HepG2 (cell line): ENCODE measurements around the gene ARMC10. TPM values are rescaled to one million over a fixed set of nuclear protein-coding genes. Genes with fewer than 3 reads are reported as not detected.

Experiments
- ATAC-seq: fragments of 200-7000 bp; cut with Tn5 transposase; 3 replicates; pipeline ENCODE4 v1.9.1; 2020; ENCODE audit warnings: mild to moderate bottlenecking, moderate library complexity
- BruUV-seq: library from RNA; stranded (reverse); fragments of 400-500 nt; replicated peaks from 2 replicates; lab custom pipeline; 2021; lab: Mats Ljungman, UMichigan
- CTCF ChIA-PET: fragments of 300-600 bp; formaldehyde crosslinking; extraction: SDS; loops from one replicate; lab custom pipeline; 2021; ENCODE audit warnings: low total read pairs, inconsistent platforms, low intra/inter-chr PET ratio; lab: Yijun Ruan, JAX
- POLR2A ChIA-PET: fragments of 350-600 bp; sonication (Branson Sonifier 250); formaldehyde crosslinking; loops from one replicate; lab custom pipeline; 2020; ENCODE audit warnings: antibody characterized with exemption, inconsistent platforms; lab: Yijun Ruan, JAX
- DNase-seq: peaks from one replicate; pipeline ENCODE4 v3.0.0-alpha.2; 2015; ENCODE audit warnings: low spot score
- FAIRE-seq: peaks from 3 replicates; lab custom pipeline; 2011; peaks lifted over from hg19 to GRCh38; lab: Jason Lieb, UNC
- H2AFZ ChIP-seq: one replicate; pipeline ENCODE4 v1.6.1; 2011; ENCODE audit warnings: low read length, inconsistent platforms
- H3K27ac ChIP-seq: fragments of 300-600 bp; 3 replicates; pipeline ENCODE4 v1.8.0; 2011; ENCODE audit warnings: mixed run types, mild to moderate bottlenecking, mixed read lengths, low read length, inconsistent platforms; ENCODE audit not compliant: insufficient read depth; ENCODE audit errors: extremely low read length
- H3K27me3 ChIP-seq, 2 experiments: fragments of 200-600 bp in 1 of 2; 2 replicates in 1 of 2; 3 replicates in 1 of 2; pipeline versions ENCODE4 v1.6.0 to v1.8.0; 2011; ENCODE audit warnings: low read length in 2 of 2, mild to moderate bottlenecking in 2 of 2, moderate library complexity in 2 of 2, inconsistent platforms in 1 of 2; ENCODE audit not compliant: insufficient read depth in 2 of 2, control insufficient read depth in 1 of 2
- H3K36me3 ChIP-seq, 2 experiments: fragments of 200-600 bp in 1 of 2; replicated peaks in 1 of 2; 2 replicates in 1 of 2; 3 replicates in 1 of 2; pipeline versions ENCODE4 v1.5.1 to v1.8.0; 2011; ENCODE audit warnings: low read length in 2 of 2, inconsistent platforms in 1 of 2; ENCODE audit not compliant: insufficient read depth in 2 of 2, control insufficient read depth in 1 of 2
- H3K4me1 ChIP-seq: 2 replicates; pipeline ENCODE4 v1.5.1; 2012; ENCODE audit warnings: low read length, inconsistent platforms; ENCODE audit not compliant: insufficient read depth
- H3K4me2 ChIP-seq: 2 replicates; pipeline ENCODE4 v1.6.0; 2011; ENCODE audit warnings: low read depth, low read length, inconsistent platforms
- H3K4me3 ChIP-seq, 3 experiments: fragments of 200-600 bp in 1 of 3; sonication (generic), shearing (Covaris generic) in 1 of 3; replicated peaks in 1 of 3; 2 replicates each; pipeline ENCODE4 v1.5.1; 2011 to 2016; ENCODE audit warnings: low read length in 3 of 3, inconsistent platforms in 2 of 3, low read depth in 2 of 3, mild to moderate bottlenecking in 2 of 3, control low read depth in 1 of 3, mixed read lengths in 1 of 3; ENCODE audit not compliant: insufficient read depth in 1 of 3
- H3K79me2 ChIP-seq: one replicate; pipeline ENCODE4 v1.6.1; 2011; ENCODE audit warnings: low read length, inconsistent platforms; ENCODE audit not compliant: insufficient read depth
- H3K9ac ChIP-seq: 2 replicates; pipeline ENCODE4 v1.6.0; 2011; ENCODE audit warnings: mild to moderate bottlenecking, low read depth, low read length, inconsistent platforms; ENCODE audit not compliant: insufficient read depth
- H3K9me3 ChIP-seq: 2 replicates; pipeline ENCODE4 v1.5.1; 2012; ENCODE audit warnings: mild to moderate bottlenecking, low read length
- H4K20me1 ChIP-seq: 2 replicates; pipeline ENCODE4 v1.6.0; 2011; ENCODE audit warnings: inconsistent platforms, mild to moderate bottlenecking, low read length, moderate library complexity; ENCODE audit not compliant: insufficient read depth
- BHLHE40 ChIP-seq: IDR thresholded peaks from 2 replicates; pipeline ENCODE4 v1.6.1; 2011; ENCODE audit warnings: low read length, improper control_type of control experiment
- MIXL1 ChIP-seq: IDR thresholded peaks from 2 replicates; pipeline ENCODE4 v1.6.1; 2016
- TSC22D2 ChIP-seq: sonication (generic); formaldehyde crosslinking; IDR thresholded peaks from 2 replicates; pipeline ENCODE4 v1.5.1; 2020; ENCODE audit warnings: missing genetic modification reagents, mild to moderate bottlenecking, borderline replicate concordance
- ZNF564 ChIP-seq: sonication (generic); formaldehyde crosslinking; IDR thresholded peaks from 2 replicates; pipeline ENCODE4 v1.8.1; 2023; ENCODE audit warnings: mild to moderate bottlenecking, missing genetic modification reagents
- ZNF766 ChIP-seq: sonication (generic); formaldehyde crosslinking; IDR thresholded peaks from 2 replicates; pipeline ENCODE4 v1.5.0; 2020; ENCODE audit warnings: missing genetic modification reagents, borderline replicate concordance
- WGBS: methylation state at CpG from one replicate; pipeline ENCODE4 v1.1.6; 2017; ENCODE audit warnings: low lambda C conversion rate; 5-methylcytosine and 5-hydroxymethylcytosine counted together
- in situ Hi-C: cut with HindIII; loops from 2 replicates; pipeline ENCODE4 v1.10.0; 2017; ENCODE audit warnings: low pct_unique_long_range_greater_than_20kb; ENCODE audit not compliant: extremely low pct_ligation_motif_present
- intact Hi-C: fragments of 100-400 bp; cut with micrococcal nuclease; formaldehyde crosslinking; loops from one replicate; pipeline ENCODE4 v1.10.0; 2022; ENCODE audit not compliant: unreplicated experiment
- polyA plus RNA-seq, 8 experiments: library from polyadenylated mRNA; depleted of rRNA in 3 of 8; stranded (reverse) in 7 of 8; unstranded in 1 of 8; fragments of >200 nt; fragmentation: Illumina TruSeq in 4 of 8; extraction: Trizol in 4 of 8; gene quantifications; 2 replicates each; pipeline versions ENCODE4 v1.2.1 to v1.2.3, GENCODE V29; 2011 to 2016; ENCODE audit warnings: low read depth in 4 of 8, missing spikeins in 1 of 8, mixed read lengths in 1 of 8; ENCODE audit not compliant: insufficient read depth in 1 of 8
- total RNA-seq, 5 experiments: library from RNA; depleted of rRNA; stranded (reverse); fragments of >200 nt; fragmentation: Illumina TruSeq; extraction: Trizol; gene quantifications; 2 replicates each; pipeline ENCODE4 v1.2.3, GENCODE V29; 2016; ENCODE audit warnings: low read depth in 1 of 5
- TF ChIP-seq, protein P1 (sequence below): sonication (generic); formaldehyde crosslinking; IDR thresholded peaks from 2 replicates; pipeline ENCODE4 v1.4.0; 2020; ENCODE audit warnings: mild to moderate bottlenecking, missing genetic modification reagents
- TF ChIP-seq, protein P2 (sequence below): sonication (generic); formaldehyde crosslinking; IDR thresholded peaks from 2 replicates; pipeline ENCODE4 v1.4.0; 2020; ENCODE audit warnings: missing genetic modification reagents
- TF ChIP-seq, protein P3 (sequence below): sonication (generic); formaldehyde crosslinking; IDR thresholded peaks from 2 replicates; pipeline ENCODE4 v1.9.0; 2021; ENCODE audit warnings: mild to moderate bottlenecking, missing genetic modification reagents

Gene ARMC10
- total and polyA plus RNA-seq, 2 of the 13 experiments (the other 11 are each of a cell fraction or from before 2014, with no cell fraction given): 11.3 to 23.7 TPM

GRCh38 chr7:103123529-103123928, 48.6 kb downstream of the ARMC10 start:
- Histone ChIP-seq H3K9me3 (no peaks in the 10 kb centered on the region), H2AFZ (no peak overlapping the region), H3K27ac (no peak overlapping the region), H3K4me1 (peaks cover 14% of the 10 kb centered on the region), H3K4me3 (no peak overlapping the region), H3K79me2 (no peaks in the 10 kb centered on the region), H3K27me3 (no peaks in the 10 kb centered on the region), H3K36me3 (peaks cover 11 to 38% of the 10 kb centered on the region in 2 experiments), H3K9ac (no peak overlapping the region), H4K20me1 (no peaks in the 10 kb centered on the region), H3K4me2 (no peak overlapping the region)
- no peak for DNase-seq
- in situ Hi-C loops: no loop called here
- no peak for FAIRE-seq
- TF ChIP-seq TSC22D2 (CRISPR knock-in tag) (no peak), MIXL1 (CRISPR knock-in tag) (no peak), BHLHE40 (no peak), ZNF766 (no peak), ZNF564 (CRISPR knock-in tag) (no peak)
- TF ChIP-seq, protein P1, sequence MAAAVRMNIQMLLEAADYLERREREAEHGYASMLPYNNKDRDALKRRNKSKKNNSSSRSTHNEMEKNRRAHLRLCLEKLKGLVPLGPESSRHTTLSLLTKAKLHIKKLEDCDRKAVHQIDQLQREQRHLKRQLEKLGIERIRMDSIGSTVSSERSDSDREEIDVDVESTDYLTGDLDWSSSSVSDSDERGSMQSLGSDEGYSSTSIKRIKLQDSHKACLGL (CRISPR knock-in tag): no peak
- TF ChIP-seq, protein P2, sequence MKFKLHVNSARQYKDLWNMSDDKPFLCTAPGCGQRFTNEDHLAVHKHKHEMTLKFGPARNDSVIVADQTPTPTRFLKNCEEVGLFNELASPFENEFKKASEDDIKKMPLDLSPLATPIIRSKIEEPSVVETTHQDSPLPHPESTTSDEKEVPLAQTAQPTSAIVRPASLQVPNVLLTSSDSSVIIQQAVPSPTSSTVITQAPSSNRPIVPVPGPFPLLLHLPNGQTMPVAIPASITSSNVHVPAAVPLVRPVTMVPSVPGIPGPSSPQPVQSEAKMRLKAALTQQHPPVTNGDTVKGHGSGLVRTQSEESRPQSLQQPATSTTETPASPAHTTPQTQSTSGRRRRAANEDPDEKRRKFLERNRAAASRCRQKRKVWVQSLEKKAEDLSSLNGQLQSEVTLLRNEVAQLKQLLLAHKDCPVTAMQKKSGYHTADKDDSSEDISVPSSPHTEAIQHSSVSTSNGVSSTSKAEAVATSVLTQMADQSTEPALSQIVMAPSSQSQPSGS: no peak
- TF ChIP-seq, protein P3, sequence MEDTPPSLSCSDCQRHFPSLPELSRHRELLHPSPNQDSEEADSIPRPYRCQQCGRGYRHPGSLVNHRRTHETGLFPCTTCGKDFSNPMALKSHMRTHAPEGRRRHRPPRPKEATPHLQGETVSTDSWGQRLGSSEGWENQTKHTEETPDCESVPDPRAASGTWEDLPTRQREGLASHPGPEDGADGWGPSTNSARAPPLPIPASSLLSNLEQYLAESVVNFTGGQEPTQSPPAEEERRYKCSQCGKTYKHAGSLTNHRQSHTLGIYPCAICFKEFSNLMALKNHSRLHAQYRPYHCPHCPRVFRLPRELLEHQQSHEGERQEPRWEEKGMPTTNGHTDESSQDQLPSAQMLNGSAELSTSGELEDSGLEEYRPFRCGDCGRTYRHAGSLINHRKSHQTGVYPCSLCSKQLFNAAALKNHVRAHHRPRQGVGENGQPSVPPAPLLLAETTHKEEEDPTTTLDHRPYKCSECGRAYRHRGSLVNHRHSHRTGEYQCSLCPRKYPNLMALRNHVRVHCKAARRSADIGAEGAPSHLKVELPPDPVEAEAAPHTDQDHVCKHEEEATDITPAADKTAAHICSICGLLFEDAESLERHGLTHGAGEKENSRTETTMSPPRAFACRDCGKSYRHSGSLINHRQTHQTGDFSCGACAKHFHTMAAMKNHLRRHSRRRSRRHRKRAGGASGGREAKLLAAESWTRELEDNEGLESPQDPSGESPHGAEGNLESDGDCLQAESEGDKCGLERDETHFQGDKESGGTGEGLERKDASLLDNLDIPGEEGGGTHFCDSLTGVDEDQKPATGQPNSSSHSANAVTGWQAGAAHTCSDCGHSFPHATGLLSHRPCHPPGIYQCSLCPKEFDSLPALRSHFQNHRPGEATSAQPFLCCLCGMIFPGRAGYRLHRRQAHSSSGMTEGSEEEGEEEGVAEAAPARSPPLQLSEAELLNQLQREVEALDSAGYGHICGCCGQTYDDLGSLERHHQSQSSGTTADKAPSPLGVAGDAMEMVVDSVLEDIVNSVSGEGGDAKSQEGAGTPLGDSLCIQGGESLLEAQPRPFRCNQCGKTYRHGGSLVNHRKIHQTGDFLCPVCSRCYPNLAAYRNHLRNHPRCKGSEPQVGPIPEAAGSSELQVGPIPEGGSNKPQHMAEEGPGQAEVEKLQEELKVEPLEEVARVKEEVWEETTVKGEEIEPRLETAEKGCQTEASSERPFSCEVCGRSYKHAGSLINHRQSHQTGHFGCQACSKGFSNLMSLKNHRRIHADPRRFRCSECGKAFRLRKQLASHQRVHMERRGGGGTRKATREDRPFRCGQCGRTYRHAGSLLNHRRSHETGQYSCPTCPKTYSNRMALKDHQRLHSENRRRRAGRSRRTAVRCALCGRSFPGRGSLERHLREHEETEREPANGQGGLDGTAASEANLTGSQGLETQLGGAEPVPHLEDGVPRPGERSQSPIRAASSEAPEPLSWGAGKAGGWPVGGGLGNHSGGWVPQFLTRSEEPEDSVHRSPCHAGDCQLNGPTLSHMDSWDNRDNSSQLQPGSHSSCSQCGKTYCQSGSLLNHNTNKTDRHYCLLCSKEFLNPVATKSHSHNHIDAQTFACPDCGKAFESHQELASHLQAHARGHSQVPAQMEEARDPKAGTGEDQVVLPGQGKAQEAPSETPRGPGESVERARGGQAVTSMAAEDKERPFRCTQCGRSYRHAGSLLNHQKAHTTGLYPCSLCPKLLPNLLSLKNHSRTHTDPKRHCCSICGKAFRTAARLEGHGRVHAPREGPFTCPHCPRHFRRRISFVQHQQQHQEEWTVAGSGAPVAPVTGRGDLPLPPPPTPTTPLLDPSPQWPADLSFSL (CRISPR knock-in tag): no peak
- intact Hi-C loops: no loop called here
- POLR2A ChIA-PET: no interaction called here
- BruUV-seq: no TSS peak
- ATAC-seq: no peak
- CTCF ChIA-PET: no interaction called here
- 63% methylated on average over 3 of the region's 3 CpGs for WGBS
